KOPT-K1 (cell line): ENCODE measurements around the gene CD63.

Experiments used
- H3K27ac ChIP-seq: fragments of 200-600 bp; sonication (generic); 2 replicates; pipeline ENCODE4 v1.5.1; 2016; ENCODE audit warnings: antibody characterized with exemption, mild to moderate bottlenecking, low read depth, low read length; ENCODE audit not compliant: poor library complexity, severe bottlenecking
- H3K36me3 ChIP-seq: fragments of 200-600 bp; sonication (generic); 2 replicates; pipeline ENCODE4 v1.5.1; 2017; ENCODE audit warnings: antibody characterized with exemption, mild to moderate bottlenecking, low read length, moderate library complexity; ENCODE audit not compliant: insufficient read depth
- H3K9me3 ChIP-seq: fragments of 200-600 bp; sonication (generic); 2 replicates; pipeline ENCODE4 v1.5.1; 2017; ENCODE audit warnings: antibody characterized with exemption, low read length, mild to moderate bottlenecking; ENCODE audit not compliant: insufficient read depth, poor library complexity, severe bottlenecking

The CD63 gene

GRCh38 chr12:55679691-55680090, 49.1 kb downstream of the CD63 start:
- H3K36me3 ChIP-seq: no peaks in the 10 kb centered on the region
- no peaks in the 10 kb centered on the region for H3K9me3 ChIP-seq
- H3K27ac ChIP-seq: no peak overlapping the region

GRCh38 chr12:55676707-55677106, 52.1 kb downstream of the CD63 start:
- no peaks in the 10 kb centered on the region for H3K9me3 ChIP-seq
- H3K27ac ChIP-seq: no peak overlapping the region
- no peaks in the 10 kb centered on the region for H3K36me3 ChIP-seq

- H3K27ac ChIP-seq: no peak overlapping the region
- no peaks in the 10 kb centered on the region for H3K36me3 ChIP-seq
- no peaks in the 10 kb centered on the region for H3K9me3 ChIP-seq
Observed at GRCh38 chr12:55675666-55676065, 53.1 kb downstream of the CD63 start.
